ENCODE results near the gene IRX2. TPM values are rescaled to one million over a fixed set of nuclear protein-coding genes. Genes with fewer than 3 reads are reported as not detected.

IRX2 gene
- total and polyA plus RNA-seq, 2 donors (not counting 3 experiments of a cell fraction or from before 2014, with no cell fraction given) = not detected

- H3K4me2 ChIP-seq (ENCODE audit: insufficient read depth, low read length) = no peak overlapping the region
- FAIRE-seq (no peak), DNase-seq (ENCODE audit: low read depth, low spot score) (no peak)
- CTCF ChIA-PET = no interaction called here
- TF ChIP-seq, protein P1, sequence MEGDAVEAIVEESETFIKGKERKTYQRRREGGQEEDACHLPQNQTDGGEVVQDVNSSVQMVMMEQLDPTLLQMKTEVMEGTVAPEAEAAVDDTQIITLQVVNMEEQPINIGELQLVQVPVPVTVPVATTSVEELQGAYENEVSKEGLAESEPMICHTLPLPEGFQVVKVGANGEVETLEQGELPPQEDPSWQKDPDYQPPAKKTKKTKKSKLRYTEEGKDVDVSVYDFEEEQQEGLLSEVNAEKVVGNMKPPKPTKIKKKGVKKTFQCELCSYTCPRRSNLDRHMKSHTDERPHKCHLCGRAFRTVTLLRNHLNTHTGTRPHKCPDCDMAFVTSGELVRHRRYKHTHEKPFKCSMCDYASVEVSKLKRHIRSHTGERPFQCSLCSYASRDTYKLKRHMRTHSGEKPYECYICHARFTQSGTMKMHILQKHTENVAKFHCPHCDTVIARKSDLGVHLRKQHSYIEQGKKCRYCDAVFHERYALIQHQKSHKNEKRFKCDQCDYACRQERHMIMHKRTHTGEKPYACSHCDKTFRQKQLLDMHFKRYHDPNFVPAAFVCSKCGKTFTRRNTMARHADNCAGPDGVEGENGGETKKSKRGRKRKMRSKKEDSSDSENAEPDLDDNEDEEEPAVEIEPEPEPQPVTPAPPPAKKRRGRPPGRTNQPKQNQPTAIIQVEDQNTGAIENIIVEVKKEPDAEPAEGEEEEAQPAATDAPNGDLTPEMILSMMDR (IDR thresholded peaks at IDR 0.05; ENCODE audit: extremely low read depth in 1 of 2, insufficient read depth in 1 of 2, low read depth in 1 of 2, low read length in 2 of 2) = no peak
- TF ChIP-seq JUN (IDR thresholded peaks at IDR 0.05; ENCODE audit: borderline replicate concordance, insufficient read depth, insufficient read length, low read depth) = no peak
- TF ChIP-seq EZH2 (IDR thresholded peaks at IDR 0.05; ENCODE audit: borderline replicate concordance, low read depth, low read length, severe bottlenecking) = no peak
- TF ChIP-seq MYC (IDR thresholded peaks at IDR 0.05; ENCODE audit: low read depth, low read length) = no peak
- no peak for TF ChIP-seq GATA2 (IDR thresholded peaks at IDR 0.05; ENCODE audit: insufficient read depth, insufficient read length, low read depth, low read length)
- TF ChIP-seq, protein P2, sequence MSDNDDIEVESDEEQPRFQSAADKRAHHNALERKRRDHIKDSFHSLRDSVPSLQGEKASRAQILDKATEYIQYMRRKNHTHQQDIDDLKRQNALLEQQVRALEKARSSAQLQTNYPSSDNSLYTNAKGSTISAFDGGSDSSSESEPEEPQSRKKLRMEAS (IDR thresholded peaks at IDR 0.05; ENCODE audit: insufficient read depth, insufficient read length) = no peak
- TF ChIP-seq FOS (IDR thresholded peaks at IDR 0.05; ENCODE audit: borderline replicate concordance, insufficient read depth, low read length) = no peak
- TF ChIP-seq POLR2A (IDR thresholded peaks at IDR 0.05; ENCODE audit: low read depth, low read length) = no peak
- no peak for TF ChIP-seq POLR2AphosphoS5 (IDR thresholded peaks at IDR 0.05; ENCODE audit: insufficient read depth, low read depth, low read length)
- intact Hi-C loops (cut with micrococcal nuclease) = no loop called here
- no peak overlapping the region for H3K27ac ChIP-seq (ENCODE audit: insufficient read depth, low read depth, low read length)
- no peak overlapping the region for H2AFZ ChIP-seq (ENCODE audit: low read depth, low read length)
- H3K4me3 ChIP-seq (replicated peaks in 1 of 3; ENCODE audit: insufficient read depth in 1 of 3, low read depth in 1 of 3, low read length in 3 of 3) = no peak overlapping the region
- H3K9me3 ChIP-seq (replicated peaks; ENCODE audit: control insufficient read depth, insufficient read depth, low read length) = no peaks in the 10 kb centered on the region
- dilution Hi-C loops (cut with MboI; ENCODE audit: extremely low pct_ligation_motif_present, low sequenced_read_pairs) = no loop called here
- POLR2A ChIA-PET = no interaction called here
- no TSS peak for BruUV-seq (replicated peaks)
- H3K4me1 ChIP-seq (ENCODE audit: control insufficient read depth, extremely low read depth, insufficient read depth, low read length) = no peaks in the 10 kb centered on the region
- no peak overlapping the region for H3K9ac ChIP-seq (replicated peaks; ENCODE audit: extremely low read depth, insufficient read depth, low read length)
- H3K36me3 ChIP-seq (ENCODE audit: control insufficient read depth in 2 of 2, extremely low read depth in 1 of 2, insufficient read depth in 2 of 2, low read length in 2 of 2) = no peaks in the 10 kb centered on the region
- no peaks in the 10 kb centered on the region for H3K79me2 ChIP-seq (ENCODE audit: control insufficient read depth, insufficient read depth, low read length)
- no peaks in the 10 kb centered on the region for H3K27me3 ChIP-seq (ENCODE audit: control insufficient read depth in 2 of 2, insufficient read depth in 2 of 2, low read length in 2 of 2)
- H4K20me1 ChIP-seq (replicated peaks; ENCODE audit: control insufficient read depth, extremely low read depth, insufficient read depth, low read length) = no peaks in the 10 kb centered on the region
- no peaks in the 10 kb centered on the region for H3K9me1 ChIP-seq (replicated peaks; ENCODE audit: control insufficient read depth, extremely low read depth, insufficient read depth, low read length)
These were observed 25.1 kb upstream of the IRX2 start for GRCh38 chr5:2776337-2777302.
